ENCODE measurements around the gene SEC24A. TPM values are rescaled to one million over a fixed set of nuclear protein-coding genes. Genes with fewer than 3 reads are reported as not detected.
"Not testable (repeated sequence)": the region's sequence is repeated elsewhere in the genome, so short reads cannot be mapped to it uniquely, and the experiment has no call there.

Gene SEC24A
- total RNA-seq, 1 experiment from 2014 or later, result 5.6 TPM

DNA sequence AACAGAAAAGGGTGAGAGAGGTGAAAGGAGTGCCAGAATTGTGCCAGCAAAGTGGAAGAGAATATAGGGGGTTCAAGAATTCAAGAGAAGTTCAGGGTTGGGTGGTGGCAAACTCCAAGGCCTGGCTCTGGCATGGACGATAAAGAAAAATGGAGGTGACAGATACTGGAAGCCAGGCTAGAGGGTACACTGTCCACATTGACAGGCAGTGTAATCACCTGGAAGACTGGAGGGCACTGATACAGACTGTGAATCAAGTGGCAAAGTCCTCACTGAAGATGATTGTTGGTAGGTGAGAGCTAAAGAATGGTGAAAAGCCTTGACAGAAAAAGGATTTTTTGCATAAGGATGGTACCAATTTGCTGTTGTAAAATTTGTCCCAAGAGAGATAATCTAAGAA is 23.0 kb upstream of the SEC24A start:
- CTCF ChIA-PET, result no interaction called here
- no peak overlapping the region for H3K9ac ChIP-seq (ENCODE audit: low read length)
- peaks cover 4% of the 10 kb centered on the region for H3F3A ChIP-seq (ENCODE audit: low read length, unreplicated experiment)
- H3K9me3 ChIP-seq (ENCODE audit: low read length), result no peaks in the 10 kb centered on the region
- POLR2A ChIA-PET (ENCODE audit: unreplicated experiment), result no interaction called here
- H3K4me1 ChIP-seq (ENCODE audit: insufficient read depth, low read length), result peaks cover 6% of the 10 kb centered on the region; the same call in 1 of the 2 replicates
- no peaks in the 10 kb centered on the region for H4K20me1 ChIP-seq (ENCODE audit: low read length)
- no peak overlapping the region for H3K4me2 ChIP-seq (ENCODE audit: low read length)
- no TSS peak for BruUV-seq (replicated peaks)
- DNase-seq (no peak), ATAC-seq (no peak)
- TF ChIP-seq, protein P1, sequence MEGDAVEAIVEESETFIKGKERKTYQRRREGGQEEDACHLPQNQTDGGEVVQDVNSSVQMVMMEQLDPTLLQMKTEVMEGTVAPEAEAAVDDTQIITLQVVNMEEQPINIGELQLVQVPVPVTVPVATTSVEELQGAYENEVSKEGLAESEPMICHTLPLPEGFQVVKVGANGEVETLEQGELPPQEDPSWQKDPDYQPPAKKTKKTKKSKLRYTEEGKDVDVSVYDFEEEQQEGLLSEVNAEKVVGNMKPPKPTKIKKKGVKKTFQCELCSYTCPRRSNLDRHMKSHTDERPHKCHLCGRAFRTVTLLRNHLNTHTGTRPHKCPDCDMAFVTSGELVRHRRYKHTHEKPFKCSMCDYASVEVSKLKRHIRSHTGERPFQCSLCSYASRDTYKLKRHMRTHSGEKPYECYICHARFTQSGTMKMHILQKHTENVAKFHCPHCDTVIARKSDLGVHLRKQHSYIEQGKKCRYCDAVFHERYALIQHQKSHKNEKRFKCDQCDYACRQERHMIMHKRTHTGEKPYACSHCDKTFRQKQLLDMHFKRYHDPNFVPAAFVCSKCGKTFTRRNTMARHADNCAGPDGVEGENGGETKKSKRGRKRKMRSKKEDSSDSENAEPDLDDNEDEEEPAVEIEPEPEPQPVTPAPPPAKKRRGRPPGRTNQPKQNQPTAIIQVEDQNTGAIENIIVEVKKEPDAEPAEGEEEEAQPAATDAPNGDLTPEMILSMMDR (conservative IDR thresholded peaks at IDR 0.05; ENCODE audit: low read depth, low read length), result no peak
- TF ChIP-seq EZH2phosphoT487 (IDR thresholded peaks at IDR 0.05; ENCODE audit: borderline replicate concordance, low read length) (no peak), EZH2 (IDR thresholded peaks at IDR 0.05; ENCODE audit: low read length, unreplicated experiment) (no peak)
- no peaks in the 10 kb centered on the region for H3K9me2 ChIP-seq (replicated peaks; ENCODE audit: low read length)
- no peak overlapping the region for H3K4me3 ChIP-seq (ENCODE audit: low read length)
- intact Hi-C loops (cut with micrococcal nuclease), result no loop called here
- H3K27me3 ChIP-seq (ENCODE audit: low read length), result no peaks in the 10 kb centered on the region
- H3K79me2 ChIP-seq (ENCODE audit: low read length), result peaks cover 32% of the 10 kb centered on the region
- H2AFZ ChIP-seq (ENCODE audit: low read length), result no peak overlapping the region
- H3K27ac ChIP-seq (ENCODE audit: low read length), result no peak overlapping the region
- peaks cover 3% of the 10 kb centered on the region; the same call in 1 of the 2 replicates for H3K36me3 ChIP-seq (ENCODE audit: low read depth, low read length)

DNA sequence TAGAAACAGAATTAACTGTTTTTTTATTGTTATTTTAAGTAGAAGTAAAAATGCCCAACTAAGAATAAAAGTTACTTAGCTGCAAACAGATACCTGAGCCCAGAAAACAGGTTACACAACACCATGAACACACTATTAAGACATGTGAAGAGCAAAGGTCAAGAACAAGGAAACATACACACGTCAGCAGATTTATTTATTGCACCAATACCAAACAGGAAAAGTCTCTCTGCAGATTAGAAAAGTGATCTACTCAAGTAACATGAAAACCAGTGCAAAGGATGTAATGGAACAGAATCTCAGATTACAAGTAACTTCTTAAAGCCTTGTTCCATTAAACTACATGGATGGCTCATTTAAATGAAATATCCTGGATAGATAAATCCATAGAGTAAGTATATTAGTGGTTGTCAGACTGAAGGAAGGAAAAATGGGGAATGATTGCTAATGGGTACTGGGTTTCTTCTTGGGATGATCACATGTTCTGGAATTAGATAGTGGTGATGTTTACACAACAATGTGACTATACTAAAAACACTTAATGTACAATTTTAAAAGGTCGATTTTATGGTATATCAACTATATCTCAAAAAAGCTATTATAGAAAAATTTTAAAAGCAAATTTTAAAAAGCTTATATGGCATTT is 22.1 kb upstream of the SEC24A start:
- H3K9ac ChIP-seq (ENCODE audit: low read length), result no peak overlapping the region
- H3K4me2 ChIP-seq (ENCODE audit: low read length), result peak overlapping the region; percentile 37; the same call in 1 of the 2 replicates
- no peaks in the 10 kb centered on the region for H3K27me3 ChIP-seq (ENCODE audit: low read length)
- no peak for TF ChIP-seq EZH2 (IDR thresholded peaks at IDR 0.05; ENCODE audit: low read length, unreplicated experiment)
- TF ChIP-seq EZH2phosphoT487 (IDR thresholded peaks at IDR 0.05; ENCODE audit: borderline replicate concordance, low read length), result no peak
- TF ChIP-seq, protein P1 (conservative IDR thresholded peaks at IDR 0.05; ENCODE audit: low read depth, low read length), result no peak
- no peaks in the 10 kb centered on the region for H4K20me1 ChIP-seq (ENCODE audit: low read length)
- CTCF ChIA-PET, result no interaction called here
- no peaks in the 10 kb centered on the region for H3K9me3 ChIP-seq (ENCODE audit: low read length)
- H3K79me2 ChIP-seq (ENCODE audit: low read length), result peaks cover 41% of the 10 kb centered on the region
- H3K9me2 ChIP-seq (replicated peaks; ENCODE audit: low read length), result no peaks in the 10 kb centered on the region
- H3K36me3 ChIP-seq (ENCODE audit: low read depth, low read length), result no peaks in the 10 kb centered on the region
- POLR2A ChIA-PET (ENCODE audit: unreplicated experiment), result interaction anchor here (0.6 kb wide), 1 partner anchor 97 kb away, joined by 5 read pairs; no protein-coding TSS in a partner anchor
- peak overlapping the region; percentile 42 for H3K27ac ChIP-seq (ENCODE audit: low read length)
- ATAC-seq (no peak), DNase-seq (peak; percentile 61)
- peaks cover 12% of the 10 kb centered on the region for H3K4me1 ChIP-seq (ENCODE audit: insufficient read depth, low read length)
- intact Hi-C loops (cut with micrococcal nuclease), result no loop called here
- H3K4me3 ChIP-seq (ENCODE audit: low read length), result no peak overlapping the region
- no TSS peak for BruUV-seq (replicated peaks)
- peaks cover 4% of the 10 kb centered on the region for H3F3A ChIP-seq (ENCODE audit: low read length, unreplicated experiment)
- H2AFZ ChIP-seq (ENCODE audit: low read length), result no peak overlapping the region

DNA sequence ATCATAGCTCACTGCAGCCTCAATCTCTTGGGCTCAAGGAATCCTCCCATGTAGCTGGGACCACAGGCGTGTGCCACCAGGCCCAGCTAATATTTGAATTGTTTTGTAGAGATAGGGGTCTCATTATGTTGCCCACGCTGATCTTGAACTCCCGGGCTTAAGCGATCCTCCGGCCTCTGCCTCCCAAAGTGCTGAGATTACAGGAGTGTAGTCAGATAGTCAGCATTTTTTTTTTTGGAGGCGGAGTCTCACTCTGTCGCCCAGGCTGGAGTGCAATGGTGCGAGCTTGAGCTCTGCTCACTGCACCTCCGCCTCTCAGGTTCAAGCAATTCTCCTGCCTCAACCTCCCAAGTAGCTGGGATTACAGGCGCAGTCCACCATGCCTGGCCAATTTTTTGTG is 14.4 kb upstream of the SEC24A start:
- H4K20me1 ChIP-seq (ENCODE audit: low read length), result no peaks in the 10 kb centered on the region
- no peak overlapping the region for H3K9ac ChIP-seq (ENCODE audit: low read length)
- H3F3A ChIP-seq (ENCODE audit: low read length, unreplicated experiment), result no peaks in the 10 kb centered on the region
- ATAC-seq (no peak), DNase-seq (no peak)
- no peaks in the 10 kb centered on the region for H3K36me3 ChIP-seq (ENCODE audit: low read depth, low read length)
- peaks cover 33% of the 10 kb centered on the region for H3K79me2 ChIP-seq (ENCODE audit: low read length)
- peaks cover 9% of the 10 kb centered on the region for H3K4me1 ChIP-seq (ENCODE audit: insufficient read depth, low read length)
- H3K27me3 ChIP-seq (ENCODE audit: low read length), result no peaks in the 10 kb centered on the region
- no peak overlapping the region for H3K4me3 ChIP-seq (ENCODE audit: low read length)
- ChIA-PET POLR2A (ENCODE audit: unreplicated experiment) (no interaction called here), CTCF (no interaction called here)
- no TSS peak for BruUV-seq (replicated peaks)
- no peak overlapping the region for H3K4me2 ChIP-seq (ENCODE audit: low read length)
- no peaks in the 10 kb centered on the region for H3K9me2 ChIP-seq (replicated peaks; ENCODE audit: low read length)
- no peak overlapping the region for H3K27ac ChIP-seq (ENCODE audit: low read length)
- no peaks in the 10 kb centered on the region for H3K9me3 ChIP-seq (ENCODE audit: low read length)
- H2AFZ ChIP-seq (ENCODE audit: low read length), result no peak overlapping the region
- intact Hi-C loops (cut with micrococcal nuclease), result no loop called here
- TF ChIP-seq EZH2 (IDR thresholded peaks at IDR 0.05; ENCODE audit: low read length, unreplicated experiment), result no peak
- TF ChIP-seq EZH2phosphoT487 (IDR thresholded peaks at IDR 0.05; ENCODE audit: borderline replicate concordance, low read length), result no peak
- TF ChIP-seq, protein P1 (conservative IDR thresholded peaks at IDR 0.05; ENCODE audit: low read depth, low read length), result no peak

DNA sequence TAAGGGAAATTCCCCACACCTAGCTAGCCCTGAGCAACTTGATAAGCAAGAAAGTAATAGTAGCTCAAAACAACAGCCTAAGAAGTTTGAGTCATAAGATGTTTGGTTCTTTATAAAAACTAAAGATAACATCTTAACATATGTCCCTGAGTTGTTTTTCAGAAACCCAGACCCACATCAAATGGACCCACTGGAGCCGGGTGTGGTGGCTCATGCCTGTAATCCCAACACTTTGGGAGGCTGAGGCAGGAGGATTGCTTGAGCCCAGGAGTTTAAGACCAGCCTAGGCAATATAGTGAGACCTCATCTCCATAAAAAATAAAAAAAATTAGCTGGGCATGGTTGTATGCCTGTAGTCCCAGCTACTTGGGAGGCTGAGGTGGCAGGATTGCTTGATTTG is 13.2 kb upstream of the SEC24A start:
- POLR2A ChIA-PET (ENCODE audit: unreplicated experiment); H3K27ac ChIP-seq (ENCODE audit: low read length); H3F3A ChIP-seq (ENCODE audit: low read length, unreplicated experiment); H3K9me2 ChIP-seq (replicated peaks; ENCODE audit: low read length); H3K36me3 ChIP-seq (ENCODE audit: low read depth, low read length); H2AFZ ChIP-seq (ENCODE audit: low read length); ATAC-seq; H3K4me3 ChIP-seq (ENCODE audit: low read length); intact Hi-C loops (cut with micrococcal nuclease); H3K9ac ChIP-seq (ENCODE audit: low read length); H3K9me3 ChIP-seq (ENCODE audit: low read length); H3K4me1 ChIP-seq (ENCODE audit: insufficient read depth, low read length); H4K20me1 ChIP-seq (ENCODE audit: low read length); BruUV-seq (replicated peaks); H3K4me2 ChIP-seq (ENCODE audit: low read length); H3K27me3 ChIP-seq (ENCODE audit: low read length); DNase-seq: not testable (repeated sequence)
- CTCF ChIA-PET, result interaction anchor here (0.7 kb wide), 1 partner anchor 227 kb away, joined by 3 read pairs; no protein-coding TSS in a partner anchor
- H3K79me2 ChIP-seq (ENCODE audit: low read length), result peaks cover 23% of the 10 kb centered on the region
